ENCODE data around the gene CD2.

Gene CD2

DNA sequence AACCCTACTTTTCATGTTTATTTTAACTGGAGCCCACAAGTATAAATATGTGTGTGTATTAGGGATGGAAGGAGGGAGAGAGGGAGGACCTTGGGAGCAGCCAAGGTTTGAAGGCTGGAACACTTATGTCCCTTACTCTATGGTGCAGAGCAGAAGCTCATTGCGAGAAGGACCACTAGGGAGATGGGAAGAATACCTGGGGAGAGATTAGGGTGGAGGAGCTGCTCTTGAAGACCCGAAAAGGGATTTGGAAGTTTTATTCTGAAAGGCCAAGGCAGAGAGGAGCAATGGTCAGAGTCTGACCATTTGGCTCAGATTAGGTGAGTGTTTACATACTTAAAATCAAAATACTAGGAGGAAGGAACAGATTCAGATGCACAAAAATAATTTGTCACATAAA, 8.1 kb downstream of the CD2 start:
- Histone ChIP-seq H3K36me3 (replicated peaks; ENCODE audit: insufficient read depth, low read length) (no peaks in the 10 kb centered on the region), H3K27ac (ENCODE audit: low read length) (no peak overlapping the region)

DNA sequence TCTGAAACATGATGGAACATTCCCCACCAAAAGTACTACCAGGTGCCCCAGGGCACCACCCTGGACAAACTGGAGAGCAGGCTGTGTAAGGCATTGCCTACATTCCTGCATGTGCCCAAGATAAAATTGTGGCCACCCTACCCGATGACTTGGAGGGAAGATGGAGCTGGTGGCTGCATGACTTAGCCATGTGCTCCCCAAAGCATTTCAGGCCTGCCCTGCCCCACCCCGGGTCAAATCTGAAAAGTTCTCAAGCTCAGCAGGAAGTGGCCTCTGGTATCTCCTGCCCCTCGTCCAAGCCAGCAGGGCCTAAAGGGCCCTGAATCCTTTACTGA, 8.5 kb downstream of the CD2 start:
- Histone ChIP-seq H2AFZ (ENCODE audit: low read length) (no peak overlapping the region), H3F3A (ENCODE audit: insufficient read depth, low read length) (peaks cover 14% of the 10 kb centered on the region), H3K9me3 (replicated peaks; ENCODE audit: insufficient read depth, low read length) (no peaks in the 10 kb centered on the region), H3K27me3 (replicated peaks; ENCODE audit: insufficient read depth, low read length) (no peaks in the 10 kb centered on the region), H3K9ac (ENCODE audit: low read length) (no peak overlapping the region), H3K36me3 (replicated peaks; ENCODE audit: insufficient read depth, low read length) (no peaks in the 10 kb centered on the region), H3K27ac (ENCODE audit: low read length) (no peak overlapping the region), H3K4me1 (ENCODE audit: low read length) (peaks cover 39% of the 10 kb centered on the region), H4K20me1 (ENCODE audit: insufficient read depth, low read length) (no peaks in the 10 kb centered on the region), H3K79me2 (ENCODE audit: low read length) (no peaks in the 10 kb centered on the region), H3K4me2 (ENCODE audit: low read depth, low read length) (no peak overlapping the region), H3K9me2 (replicated peaks; ENCODE audit: insufficient read depth, low read length) (no peaks in the 10 kb centered on the region), H3K4me3 (ENCODE audit: low read length) (no peak overlapping the region)
- DNase-seq: no peak
- TF ChIP-seq EZH2phosphoT487 (IDR thresholded peaks at IDR 0.05; ENCODE audit: low read length): no peak

More for the DNA sequence above, 8.1 kb downstream of the CD2 start:
- Histone ChIP-seq H3K4me1 (ENCODE audit: low read length) (peaks cover 36% of the 10 kb centered on the region), H3K27me3 (replicated peaks; ENCODE audit: insufficient read depth, low read length) (no peaks in the 10 kb centered on the region), H4K20me1 (ENCODE audit: insufficient read depth, low read length) (no peaks in the 10 kb centered on the region), H2AFZ (ENCODE audit: low read length) (no peak overlapping the region), H3F3A (ENCODE audit: insufficient read depth, low read length) (peaks cover 14% of the 10 kb centered on the region), H3K9ac (ENCODE audit: low read length) (no peak overlapping the region), H3K4me3 (ENCODE audit: low read length) (no peak overlapping the region), H3K9me3 (replicated peaks; ENCODE audit: insufficient read depth, low read length) (no peaks in the 10 kb centered on the region), H3K4me2 (ENCODE audit: low read depth, low read length) (no peak overlapping the region), H3K79me2 (ENCODE audit: low read length) (no peaks in the 10 kb centered on the region), H3K9me2 (replicated peaks; ENCODE audit: insufficient read depth, low read length) (no peaks in the 10 kb centered on the region)
- no peak for DNase-seq
- TF ChIP-seq EZH2 (optimal IDR thresholded peaks at IDR 0.05; ENCODE audit: low read depth, low read length): no peak

DNA sequence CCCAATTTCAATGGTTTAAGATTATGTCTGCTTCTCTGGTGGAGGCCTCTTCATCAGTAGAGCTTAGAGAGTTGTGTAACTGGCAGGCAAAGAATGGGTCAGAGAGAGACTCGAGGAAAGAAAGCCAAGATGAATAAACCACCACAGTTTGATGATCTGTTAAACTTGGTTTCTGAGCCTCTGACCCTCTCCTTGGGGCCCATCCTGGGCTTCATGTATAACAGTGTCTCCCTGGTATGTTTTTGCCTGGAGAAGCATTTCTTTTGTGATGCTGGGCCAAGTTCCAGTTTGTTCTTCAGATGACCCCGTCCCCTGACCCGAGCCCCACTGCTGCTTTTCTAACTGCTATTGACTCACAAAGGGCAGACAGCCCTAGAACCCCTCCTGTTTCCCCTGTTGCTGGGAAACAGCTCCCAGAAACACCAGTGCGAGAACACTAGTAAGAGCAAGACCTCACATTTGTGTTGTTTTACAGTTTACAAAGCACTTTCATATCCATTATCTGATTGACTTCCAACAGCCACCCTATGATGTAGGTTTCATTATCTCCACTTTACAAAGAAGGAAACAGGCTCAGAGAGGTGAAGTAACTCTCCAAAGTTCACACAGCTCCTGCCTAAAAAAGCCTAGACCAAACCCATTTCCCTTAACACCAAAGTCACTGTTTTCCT, 9.0 kb downstream of the CD2 start:
- Histone ChIP-seq H3K9me2 (replicated peaks; ENCODE audit: insufficient read depth, low read length) (no peaks in the 10 kb centered on the region), H3K79me2 (ENCODE audit: low read length) (no peaks in the 10 kb centered on the region), H3K4me3 (ENCODE audit: low read length) (no peak overlapping the region), H3K9ac (ENCODE audit: low read length) (no peak overlapping the region), H2AFZ (ENCODE audit: low read length) (no peak overlapping the region), H3K4me2 (ENCODE audit: low read depth, low read length) (no peak overlapping the region), H3K27ac (ENCODE audit: low read length) (peak overlapping the region; percentile 97; the same call in 1 of the 2 replicates), H3F3A (ENCODE audit: insufficient read depth, low read length) (peaks cover 15% of the 10 kb centered on the region), H3K4me1 (ENCODE audit: low read length) (peaks cover 44% of the 10 kb centered on the region), H3K9me3 (replicated peaks; ENCODE audit: insufficient read depth, low read length) (no peaks in the 10 kb centered on the region), H3K36me3 (replicated peaks; ENCODE audit: insufficient read depth, low read length) (no peaks in the 10 kb centered on the region), H3K27me3 (replicated peaks; ENCODE audit: insufficient read depth, low read length) (no peaks in the 10 kb centered on the region), H4K20me1 (ENCODE audit: insufficient read depth, low read length) (no peaks in the 10 kb centered on the region)
- no peak for TF ChIP-seq EZH2 (optimal IDR thresholded peaks at IDR 0.05; ENCODE audit: low read depth, low read length)
- TF ChIP-seq EZH2phosphoT487 (IDR thresholded peaks at IDR 0.05; ENCODE audit: low read length): no peak
- TF ChIP-seq, protein P1, sequence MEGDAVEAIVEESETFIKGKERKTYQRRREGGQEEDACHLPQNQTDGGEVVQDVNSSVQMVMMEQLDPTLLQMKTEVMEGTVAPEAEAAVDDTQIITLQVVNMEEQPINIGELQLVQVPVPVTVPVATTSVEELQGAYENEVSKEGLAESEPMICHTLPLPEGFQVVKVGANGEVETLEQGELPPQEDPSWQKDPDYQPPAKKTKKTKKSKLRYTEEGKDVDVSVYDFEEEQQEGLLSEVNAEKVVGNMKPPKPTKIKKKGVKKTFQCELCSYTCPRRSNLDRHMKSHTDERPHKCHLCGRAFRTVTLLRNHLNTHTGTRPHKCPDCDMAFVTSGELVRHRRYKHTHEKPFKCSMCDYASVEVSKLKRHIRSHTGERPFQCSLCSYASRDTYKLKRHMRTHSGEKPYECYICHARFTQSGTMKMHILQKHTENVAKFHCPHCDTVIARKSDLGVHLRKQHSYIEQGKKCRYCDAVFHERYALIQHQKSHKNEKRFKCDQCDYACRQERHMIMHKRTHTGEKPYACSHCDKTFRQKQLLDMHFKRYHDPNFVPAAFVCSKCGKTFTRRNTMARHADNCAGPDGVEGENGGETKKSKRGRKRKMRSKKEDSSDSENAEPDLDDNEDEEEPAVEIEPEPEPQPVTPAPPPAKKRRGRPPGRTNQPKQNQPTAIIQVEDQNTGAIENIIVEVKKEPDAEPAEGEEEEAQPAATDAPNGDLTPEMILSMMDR (IDR thresholded peaks at IDR 0.05; ENCODE audit: low read length): no peak
- no peak for DNase-seq

DNA sequence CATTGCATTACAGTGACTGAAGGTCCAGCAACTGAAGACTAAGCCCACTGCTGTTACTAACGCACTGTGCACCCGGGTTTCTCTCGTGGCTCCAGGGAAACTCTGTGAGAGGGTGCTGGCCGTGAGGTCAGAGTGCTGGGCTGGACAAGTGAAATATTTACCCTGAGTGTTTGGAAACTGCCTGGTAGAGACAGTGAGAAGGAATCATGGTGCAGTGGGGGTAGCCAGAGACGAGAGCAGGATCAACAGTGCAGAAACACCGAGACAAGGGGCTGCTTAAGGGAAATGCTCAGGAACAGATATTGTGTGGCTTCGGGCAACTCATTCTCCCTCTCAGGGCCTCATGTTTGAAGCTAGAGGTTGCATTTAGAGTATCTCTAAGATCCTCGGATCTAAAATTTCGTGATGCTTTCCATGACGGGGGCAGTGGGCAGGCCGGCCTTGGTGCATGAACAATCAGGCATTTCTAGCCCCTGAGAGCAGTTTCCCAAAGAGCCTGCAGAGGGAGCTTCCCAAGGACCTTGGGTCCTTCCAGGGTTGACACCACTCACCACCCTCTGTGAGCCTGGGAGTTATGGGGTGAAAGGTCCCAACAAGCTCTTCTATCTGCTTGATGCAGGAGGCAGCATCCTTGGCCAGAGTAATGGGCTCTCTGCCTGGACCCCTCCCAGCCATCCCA, 9.7 kb downstream of the CD2 start:
- H3K4me3 ChIP-seq (ENCODE audit: low read length): no peak overlapping the region; the same call in 1 of the 2 replicates
- H3K4me2 ChIP-seq (ENCODE audit: low read depth, low read length): peak overlapping the region; percentile 66
- H3K36me3 ChIP-seq (replicated peaks; ENCODE audit: insufficient read depth, low read length): no peaks in the 10 kb centered on the region
- peak; percentile 31 for DNase-seq
- H3K27ac ChIP-seq (ENCODE audit: low read length): peak overlapping the region; percentile 97
- peaks cover 51% of the 10 kb centered on the region for H3K4me1 ChIP-seq (ENCODE audit: low read length)
- TF ChIP-seq, protein P1 (IDR thresholded peaks at IDR 0.05; ENCODE audit: low read length): peak; percentile 33
- TF ChIP-seq EZH2 (optimal IDR thresholded peaks at IDR 0.05; ENCODE audit: low read depth, low read length): no peak
- no peak overlapping the region for H3K9ac ChIP-seq (ENCODE audit: low read length)
- H3F3A ChIP-seq (ENCODE audit: insufficient read depth, low read length): peaks cover 22% of the 10 kb centered on the region
- H2AFZ ChIP-seq (ENCODE audit: low read length): no peak overlapping the region
- H3K79me2 ChIP-seq (ENCODE audit: low read length): no peaks in the 10 kb centered on the region
- no peaks in the 10 kb centered on the region for H4K20me1 ChIP-seq (ENCODE audit: insufficient read depth, low read length)
- no peaks in the 10 kb centered on the region for H3K9me2 ChIP-seq (replicated peaks; ENCODE audit: insufficient read depth, low read length)
- H3K9me3 ChIP-seq (replicated peaks; ENCODE audit: insufficient read depth, low read length): no peaks in the 10 kb centered on the region
- H3K27me3 ChIP-seq (replicated peaks; ENCODE audit: insufficient read depth, low read length): no peaks in the 10 kb centered on the region
